ENCODE data around the gene TBC1D1. TPM values are rescaled to one million over a fixed set of nuclear protein-coding genes. Genes with fewer than 3 reads are reported as not detected.
"Not testable (repeated sequence)": the region's sequence is repeated elsewhere in the genome, so short reads cannot be mapped to it uniquely, and the experiment has no call there.

The TBC1D1 gene
- total RNA-seq, 1 donor: 101 TPM

- DNase-seq (ENCODE audit: low read depth): no peak
- no peak for TF ChIP-seq CTCF (IDR thresholded peaks at IDR 0.05; ENCODE audit: insufficient read depth, low read depth, low read length)
- no peak overlapping the region for H3K4me3 ChIP-seq (ENCODE audit: low read depth, low read length)
These were observed 125.1 kb downstream of the TBC1D1 start for GRCh38 chr4:38015886-38016515.

- H3K4me3 ChIP-seq (ENCODE audit: low read depth, low read length): no peak overlapping the region
- DNase-seq (ENCODE audit: low read depth): no peak
- TF ChIP-seq CTCF (IDR thresholded peaks at IDR 0.05; ENCODE audit: insufficient read depth, low read depth, low read length): no peak
These were observed 125.8 kb downstream of the TBC1D1 start for GRCh38 chr4:38016698-38017097.

- no peak overlapping the region for H3K4me3 ChIP-seq (ENCODE audit: low read depth, low read length)
- TF ChIP-seq CTCF (IDR thresholded peaks at IDR 0.05; ENCODE audit: insufficient read depth, low read depth, low read length): no peak
- DNase-seq (ENCODE audit: low read depth): peak; percentile 22
These were observed 126.7 kb downstream of the TBC1D1 start for GRCh38 chr4:38017609-38018008.

GRCh38 chr4:38020386-38020785 lies 129.5 kb downstream of the TBC1D1 start:
- no peak overlapping the region for H3K4me3 ChIP-seq (ENCODE audit: low read depth, low read length)
- TF ChIP-seq CTCF (IDR thresholded peaks at IDR 0.05; ENCODE audit: insufficient read depth, low read depth, low read length): no peak
- DNase-seq (ENCODE audit: low read depth): no peak

GRCh38 chr4:38020961-38021360 lies 130.1 kb downstream of the TBC1D1 start:
- H3K4me3 ChIP-seq (ENCODE audit: low read depth, low read length); DNase-seq (ENCODE audit: low read depth): not testable (repeated sequence)

- TF ChIP-seq CTCF (IDR thresholded peaks at IDR 0.05; ENCODE audit: insufficient read depth, low read depth, low read length): no peak
- H3K4me3 ChIP-seq (ENCODE audit: low read depth, low read length): no peak overlapping the region
- DNase-seq (ENCODE audit: low read depth): no peak
These were observed 130.9 kb downstream of the TBC1D1 start for GRCh38 chr4:38021751-38022150.

GRCh38 chr4:38023347-38024205 lies 132.7 kb downstream of the TBC1D1 start:
- TF ChIP-seq CTCF (IDR thresholded peaks at IDR 0.05; ENCODE audit: insufficient read depth, low read depth, low read length): no peak
- peak overlapping the region; percentile 35 for H3K4me3 ChIP-seq (ENCODE audit: low read depth, low read length)
- DNase-seq (ENCODE audit: low read depth): peak; percentile 73
